SK-N-SH treated with all-trans-retinoic acid at 6 μM for 48 hours (cell line): ENCODE data around the gene DNAH9.

ENCODE experiments used
- ATAC-seq: fragments of 200-7000 bp; cut with Tn5 transposase; 3 replicates; pipeline ENCODE4 v1.9.1; 2020; ENCODE audit warnings: mild to moderate bottlenecking, moderate library complexity
- ARNTL ChIP-seq: fragments of 450-650 bp; formaldehyde crosslinking; IDR thresholded peaks from 2 replicates; pipeline ENCODE4 v1.5.0; 2020; ENCODE audit warnings: low read depth, mild to moderate bottlenecking, moderate library complexity, borderline replicate concordance
- BACH2 ChIP-seq: fragments of 250-450 bp; sonication (Bioruptor Pico); IDR thresholded peaks from 2 replicates; pipeline ENCODE4 v1.9.0; 2021; ENCODE audit warnings: mild to moderate bottlenecking, borderline replicate concordance
- CREB5 ChIP-seq: fragments of 250-450 bp; sonication (Bioruptor Pico); IDR thresholded peaks from 2 replicates; pipeline ENCODE4 v1.5.1; 2020; ENCODE audit warnings: low read depth, mild to moderate bottlenecking, moderate library complexity
- CSDC2 ChIP-seq: fragments of 250-450 bp; sonication (Bioruptor Pico); IDR thresholded peaks from 2 replicates; pipeline ENCODE4 v1.5.0; 2020; ENCODE audit warnings: mild to moderate bottlenecking, moderate library complexity
- CSRNP3 ChIP-seq: fragments of 250-450 bp; sonication (Bioruptor Pico); IDR thresholded peaks from 2 replicates; pipeline ENCODE4 v1.5.1; 2021; ENCODE audit warnings: mild to moderate bottlenecking, moderate library complexity
- ESRRG ChIP-seq: fragments of 250-450 bp; sonication (Bioruptor Pico); IDR thresholded peaks from 2 replicates; pipeline ENCODE4 v1.6.1; 2021; ENCODE audit warnings: mild to moderate bottlenecking
- GLIS3 ChIP-seq: fragments of 250-450 bp; sonication (Bioruptor Pico); IDR thresholded peaks from 2 replicates; pipeline ENCODE4 v1.5.0; 2020; ENCODE audit warnings: mild to moderate bottlenecking, moderate library complexity
- ISL1 ChIP-seq: fragments of 250-450 bp; sonication (Bioruptor Pico); IDR thresholded peaks from 2 replicates; pipeline ENCODE4 v2.1.2; 2022; ENCODE audit warnings: mild to moderate bottlenecking, moderate library complexity
- OSR1 ChIP-seq: fragments of 250-450 bp; sonication (Bioruptor Pico); IDR thresholded peaks from 2 replicates; pipeline ENCODE4 v1.8.0; 2022; ENCODE audit warnings: moderate library complexity, mild to moderate bottlenecking, inconsistent platforms
- PATZ1 ChIP-seq: fragments of 250-450 bp; sonication (Bioruptor Pico); IDR thresholded peaks from 2 replicates; pipeline ENCODE4 v1.8.0; 2020; ENCODE audit warnings: mild to moderate bottlenecking, moderate library complexity, borderline replicate concordance
- POU6F1 ChIP-seq: fragments of 250-450 bp; sonication (Bioruptor Pico); IDR thresholded peaks from 2 replicates; pipeline ENCODE4 v1.8.0; 2021; ENCODE audit warnings: low read depth, mild to moderate bottlenecking, moderate library complexity, borderline replicate concordance
- PPARA ChIP-seq: fragments of 250-450 bp; sonication (Bioruptor Pico); IDR thresholded peaks from 2 replicates; pipeline ENCODE4 v1.5.0; 2020; ENCODE audit warnings: mild to moderate bottlenecking, borderline replicate concordance
- RARB ChIP-seq: fragments of 250-450 bp; sonication (Bioruptor Pico); IDR thresholded peaks from 2 replicates; pipeline ENCODE4 v1.8.0; 2021; ENCODE audit warnings: mild to moderate bottlenecking, moderate library complexity
- SNAI2 ChIP-seq: fragments of 250-450 bp; sonication (Bioruptor Pico); IDR thresholded peaks from 2 replicates; pipeline ENCODE4 v1.5.0; 2020; ENCODE audit warnings: mild to moderate bottlenecking, moderate library complexity
- TCF4 ChIP-seq: fragments of 250-450 bp; sonication (Bioruptor Pico); IDR thresholded peaks from 2 replicates; pipeline ENCODE4 v1.8.0; 2021; ENCODE audit warnings: mild to moderate bottlenecking, moderate library complexity, borderline replicate concordance
- TOX ChIP-seq: fragments of 250-450 bp; sonication (Bioruptor Pico); IDR thresholded peaks from 2 replicates; pipeline ENCODE4 v1.8.0; 2021; ENCODE audit warnings: mild to moderate bottlenecking, moderate library complexity, borderline replicate concordance
- TSHZ2 ChIP-seq: fragments of 250-450 bp; sonication (Bioruptor Pico); IDR thresholded peaks from 2 replicates; pipeline ENCODE4 v1.5.0; 2020; ENCODE audit warnings: mild to moderate bottlenecking, moderate library complexity
- ZC3H10 ChIP-seq: fragments of 250-450 bp; sonication (Bioruptor Pico); IDR thresholded peaks from 2 replicates; pipeline ENCODE4 v1.5.1; 2021; ENCODE audit warnings: mild to moderate bottlenecking, moderate library complexity
- ZFP3 ChIP-seq: fragments of 250-450 bp; sonication (Bioruptor Pico); IDR thresholded peaks from 2 replicates; pipeline ENCODE4 v1.5.0; 2020; ENCODE audit warnings: mild to moderate bottlenecking, moderate library complexity
- ZFP30 ChIP-seq: fragments of 450-650 bp; formaldehyde crosslinking; IDR thresholded peaks from 2 replicates; pipeline ENCODE4 v1.5.0; 2022; ENCODE audit warnings: mild to moderate bottlenecking, moderate library complexity
- ZNF70 ChIP-seq: fragments of 450-650 bp; formaldehyde crosslinking; IDR thresholded peaks from 2 replicates; pipeline ENCODE4 v1.5.0; 2020; ENCODE audit warnings: mild to moderate bottlenecking, moderate library complexity
- ZNF8 ChIP-seq: fragments of 450-650 bp; formaldehyde crosslinking; IDR thresholded peaks from 2 replicates; pipeline ENCODE4 v1.5.0; 2020; ENCODE audit warnings: mild to moderate bottlenecking, moderate library complexity

DNAH9 gene

GRCh38 chr17:11554542-11554941, 43.7 kb upstream of the DNAH9 start (continued):
- no peak for TF ChIP-seq CSRNP3
- no peak for TF ChIP-seq PPARA
- no peak for TF ChIP-seq OSR1 (CRISPR knock-in tag)

- no peak for ATAC-seq
- TF ChIP-seq ZNF70 (no peak), TCF4 (no peak), ESRRG (no peak), BACH2 (no peak), CSDC2 (CRISPR knock-in tag) (no peak), ISL1 (CRISPR knock-in tag) (no peak)
Observed at GRCh38 chr17:11555530-11555929, 42.7 kb upstream of the DNAH9 start.

- TF ChIP-seq SNAI2 (CRISPR knock-in tag) (no peak), PPARA (no peak), ZNF70 (no peak), PATZ1 (CRISPR knock-in tag) (no peak), BACH2 (no peak), POU6F1 (no peak), ZNF8 (CRISPR knock-in tag) (no peak), ZFP30 (no peak), RARB (no peak), CSRNP3 (no peak), CSDC2 (CRISPR knock-in tag) (no peak), CREB5 (CRISPR knock-in tag) (no peak), TOX (CRISPR knock-in tag) (no peak), ARNTL (CRISPR knock-in tag) (no peak), ZFP3 (CRISPR knock-in tag) (no peak), TSHZ2 (CRISPR knock-in tag) (no peak), TCF4 (no peak), GLIS3 (no peak), ESRRG (no peak), ZC3H10 (no peak)
- ATAC-seq = no peak
Observed at GRCh38 chr17:11557727-11558452, 40.4 kb upstream of the DNAH9 start.
